Stimulated activated CD4-positive, alpha-beta T cell treated with anti-CD3 and anti-CD28 coated beads, Interleukin-15, amount 100 ng/mL, for 24 hours (primary cell): ENCODE data around the gene LAMB4.

ENCODE experiments used
- DNase-seq: peaks from one replicate; pipeline ENCODE4 v3.0.0-alpha.2; 2020

LAMB4 gene, protein sequence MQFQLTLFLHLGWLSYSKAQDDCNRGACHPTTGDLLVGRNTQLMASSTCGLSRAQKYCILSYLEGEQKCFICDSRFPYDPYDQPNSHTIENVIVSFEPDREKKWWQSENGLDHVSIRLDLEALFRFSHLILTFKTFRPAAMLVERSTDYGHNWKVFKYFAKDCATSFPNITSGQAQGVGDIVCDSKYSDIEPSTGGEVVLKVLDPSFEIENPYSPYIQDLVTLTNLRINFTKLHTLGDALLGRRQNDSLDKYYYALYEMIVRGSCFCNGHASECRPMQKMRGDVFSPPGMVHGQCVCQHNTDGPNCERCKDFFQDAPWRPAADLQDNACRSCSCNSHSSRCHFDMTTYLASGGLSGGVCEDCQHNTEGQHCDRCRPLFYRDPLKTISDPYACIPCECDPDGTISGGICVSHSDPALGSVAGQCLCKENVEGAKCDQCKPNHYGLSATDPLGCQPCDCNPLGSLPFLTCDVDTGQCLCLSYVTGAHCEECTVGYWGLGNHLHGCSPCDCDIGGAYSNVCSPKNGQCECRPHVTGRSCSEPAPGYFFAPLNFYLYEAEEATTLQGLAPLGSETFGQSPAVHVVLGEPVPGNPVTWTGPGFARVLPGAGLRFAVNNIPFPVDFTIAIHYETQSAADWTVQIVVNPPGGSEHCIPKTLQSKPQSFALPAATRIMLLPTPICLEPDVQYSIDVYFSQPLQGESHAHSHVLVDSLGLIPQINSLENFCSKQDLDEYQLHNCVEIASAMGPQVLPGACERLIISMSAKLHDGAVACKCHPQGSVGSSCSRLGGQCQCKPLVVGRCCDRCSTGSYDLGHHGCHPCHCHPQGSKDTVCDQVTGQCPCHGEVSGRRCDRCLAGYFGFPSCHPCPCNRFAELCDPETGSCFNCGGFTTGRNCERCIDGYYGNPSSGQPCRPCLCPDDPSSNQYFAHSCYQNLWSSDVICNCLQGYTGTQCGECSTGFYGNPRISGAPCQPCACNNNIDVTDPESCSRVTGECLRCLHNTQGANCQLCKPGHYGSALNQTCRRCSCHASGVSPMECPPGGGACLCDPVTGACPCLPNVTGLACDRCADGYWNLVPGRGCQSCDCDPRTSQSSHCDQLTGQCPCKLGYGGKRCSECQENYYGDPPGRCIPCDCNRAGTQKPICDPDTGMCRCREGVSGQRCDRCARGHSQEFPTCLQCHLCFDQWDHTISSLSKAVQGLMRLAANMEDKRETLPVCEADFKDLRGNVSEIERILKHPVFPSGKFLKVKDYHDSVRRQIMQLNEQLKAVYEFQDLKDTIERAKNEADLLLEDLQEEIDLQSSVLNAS (N-terminal part only)

DNA sequence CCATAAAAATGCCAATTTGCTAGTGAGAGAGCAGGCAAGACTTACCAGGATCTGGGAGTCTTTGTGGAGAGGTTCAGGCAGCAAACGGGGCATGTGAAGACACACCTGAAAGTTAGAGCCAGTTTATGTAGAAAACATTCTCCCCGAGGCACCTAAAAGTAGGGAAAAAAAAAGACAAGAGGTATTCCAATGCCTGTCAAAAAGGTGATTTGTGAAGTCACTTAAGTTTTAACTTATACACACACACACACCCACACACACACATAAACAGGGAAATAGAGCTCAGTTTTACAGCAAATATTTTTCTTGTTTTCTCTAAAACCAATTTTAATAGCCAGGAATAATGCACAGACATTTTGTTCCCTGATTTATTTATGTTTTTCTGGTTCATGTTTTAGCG lies at the start of gene LAMB4:
Gene LAMB4, minus strand, starts transcription at position 101 of the 400 bp plus-strand sequence. CDS start 7,197 bp downstream, outside the sequence.
- no peak for DNase-seq

DNA sequence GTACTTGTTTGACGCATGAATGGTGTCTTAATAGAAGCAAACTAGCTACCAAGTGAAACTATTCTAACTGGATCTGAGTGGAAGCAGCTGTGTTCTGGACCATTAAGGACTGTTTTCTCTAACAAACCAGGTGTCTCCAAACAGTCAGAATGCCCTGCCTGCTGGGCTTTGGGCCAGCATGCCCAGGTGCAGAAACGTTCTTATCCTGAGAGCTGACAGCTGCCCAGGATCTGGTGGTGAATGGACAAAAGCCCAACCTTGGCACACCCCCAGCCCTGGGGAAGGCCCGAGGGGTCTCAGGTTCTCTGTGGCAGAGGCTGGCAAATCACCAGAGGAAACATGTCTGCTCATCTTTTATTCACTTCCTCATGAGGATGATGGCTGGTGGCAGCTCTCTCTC lies 48.2 kb upstream of the LAMB4 start:
- DNase-seq: no peak

DNA sequence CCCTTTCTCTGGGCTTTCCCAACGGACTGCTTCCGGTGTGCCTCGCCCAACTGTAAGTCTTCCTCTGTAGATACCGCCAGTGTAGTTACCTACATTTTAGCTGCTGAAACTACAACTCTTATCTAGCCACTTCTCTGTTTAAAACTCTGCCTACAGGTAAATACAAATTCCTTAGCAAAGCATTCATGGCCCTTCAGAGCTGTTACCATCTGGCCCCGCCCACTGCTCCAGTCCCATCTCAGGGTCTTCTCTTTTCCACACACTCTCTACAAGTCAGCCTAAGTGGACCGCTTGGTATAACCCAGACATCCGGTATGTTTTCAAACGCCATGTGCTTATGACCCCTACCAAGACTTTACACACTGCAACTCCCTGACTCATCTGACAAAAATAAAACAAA lies 41.0 kb upstream of the LAMB4 start:
- DNase-seq: no peak

- no peak for DNase-seq
These were observed 40.1 kb upstream of the LAMB4 start for GRCh38 chr7:108170251-108170650.

DNA sequence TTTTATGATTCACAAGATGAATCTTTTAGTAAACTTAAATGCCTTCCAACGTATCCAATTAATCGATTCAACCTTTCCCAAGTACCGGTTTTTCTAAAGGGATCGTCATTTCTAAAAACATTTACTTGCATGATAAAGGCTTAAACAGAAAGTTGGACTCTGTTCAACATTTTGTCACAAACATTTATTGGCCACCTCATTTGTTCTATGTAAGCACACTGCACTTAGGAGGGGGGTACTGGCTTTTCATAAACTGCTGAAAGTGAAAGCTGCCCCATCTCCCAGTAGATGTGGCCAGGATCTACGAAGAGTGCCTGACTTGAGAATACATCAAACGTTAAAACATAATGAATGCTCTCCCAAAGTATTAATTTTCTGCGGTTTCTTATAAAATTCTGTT lies 37.3 kb upstream of the LAMB4 start:
- DNase-seq: no peak

- no peak for DNase-seq
These were observed 36.5 kb upstream of the LAMB4 start for GRCh38 chr7:108166687-108167086.

- no peak for DNase-seq
These were observed 35.6 kb upstream of the LAMB4 start for GRCh38 chr7:108165723-108166122.

GRCh38 chr7:108164946-108165345 lies 34.8 kb upstream of the LAMB4 start:
- no peak for DNase-seq

- no peak for DNase-seq
These were observed 34.2 kb upstream of the LAMB4 start for GRCh38 chr7:108164342-108164741.

DNA sequence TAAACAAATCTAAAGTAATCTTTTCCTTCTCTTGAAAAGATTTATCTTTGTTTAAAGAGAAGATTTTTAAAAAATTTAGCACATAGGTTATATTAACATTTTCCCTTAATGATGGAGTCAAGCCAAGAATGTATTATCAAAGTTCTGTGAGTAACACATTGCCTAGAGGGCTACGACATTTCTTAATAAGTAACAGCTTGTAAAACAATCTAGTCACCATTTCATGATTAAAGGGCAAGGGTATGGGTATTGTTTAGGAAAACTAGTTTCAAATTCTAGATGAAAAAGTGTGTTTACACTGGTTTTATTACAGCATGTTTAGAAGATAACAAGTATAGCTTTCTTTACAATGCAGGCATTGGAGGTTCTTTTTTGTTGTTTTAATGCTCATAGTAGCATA lies 28.6 kb upstream of the LAMB4 start:
- DNase-seq: no peak

DNA sequence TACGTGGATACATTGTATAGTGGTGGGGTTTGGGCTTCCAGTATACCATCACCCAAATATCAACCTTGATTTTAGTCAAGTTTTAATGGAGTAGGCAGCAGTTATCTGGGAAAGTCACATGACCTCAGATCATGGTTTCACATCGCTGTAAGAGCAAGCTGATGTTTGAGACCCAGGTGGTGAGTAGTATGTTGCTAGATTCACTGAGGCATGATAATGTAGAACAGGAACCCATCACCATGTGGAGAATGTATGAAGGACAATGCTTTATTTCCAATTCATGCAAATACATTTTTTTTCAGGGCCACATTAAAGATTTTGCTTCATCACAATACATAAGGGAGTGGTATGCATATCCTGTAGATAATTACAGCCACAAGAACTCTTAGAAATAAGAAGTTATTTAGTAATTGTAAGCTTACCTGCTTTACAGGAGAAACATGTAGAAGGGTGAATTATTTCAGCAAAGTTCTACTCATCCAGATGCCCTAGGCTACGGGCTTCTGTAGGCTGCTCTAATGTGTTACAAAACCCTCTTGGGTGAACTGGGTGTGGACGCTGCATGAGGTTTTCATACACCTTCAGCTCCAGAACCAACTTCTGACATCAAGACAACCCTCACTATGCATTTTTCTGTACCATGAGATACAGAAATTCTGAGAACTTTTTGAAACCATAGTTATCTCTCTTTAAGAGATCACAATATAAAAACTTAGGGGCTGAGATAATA lies 27.6 kb upstream of the LAMB4 start:
- DNase-seq: no peak

- no peak for DNase-seq
These were observed 26.9 kb upstream of the LAMB4 start for GRCh38 chr7:108156897-108157605.

- DNase-seq: no peak
These were observed 22.0 kb upstream of the LAMB4 start for GRCh38 chr7:108152198-108152597.

- no peak for DNase-seq
These were observed 19.7 kb upstream of the LAMB4 start for GRCh38 chr7:108149908-108150307.

DNA sequence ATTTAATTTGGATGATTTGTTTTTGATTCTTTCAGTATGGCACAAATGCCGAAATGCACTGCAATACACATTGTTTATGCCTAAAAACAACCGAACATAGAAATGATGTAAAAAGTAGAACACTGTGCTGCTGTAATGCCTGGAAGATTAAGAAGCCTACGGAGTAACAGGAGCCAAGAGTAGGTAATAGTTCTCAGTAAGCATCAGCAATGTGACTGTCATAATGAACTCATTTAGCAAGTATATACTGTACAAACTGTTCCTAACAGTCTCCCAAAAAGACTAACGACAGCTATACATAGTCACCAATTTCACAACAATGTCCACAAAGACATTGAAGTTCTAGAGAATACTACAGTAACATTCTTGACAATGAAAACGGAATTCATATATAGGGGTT lies 19.0 kb upstream of the LAMB4 start:
- no peak for DNase-seq

DNA sequence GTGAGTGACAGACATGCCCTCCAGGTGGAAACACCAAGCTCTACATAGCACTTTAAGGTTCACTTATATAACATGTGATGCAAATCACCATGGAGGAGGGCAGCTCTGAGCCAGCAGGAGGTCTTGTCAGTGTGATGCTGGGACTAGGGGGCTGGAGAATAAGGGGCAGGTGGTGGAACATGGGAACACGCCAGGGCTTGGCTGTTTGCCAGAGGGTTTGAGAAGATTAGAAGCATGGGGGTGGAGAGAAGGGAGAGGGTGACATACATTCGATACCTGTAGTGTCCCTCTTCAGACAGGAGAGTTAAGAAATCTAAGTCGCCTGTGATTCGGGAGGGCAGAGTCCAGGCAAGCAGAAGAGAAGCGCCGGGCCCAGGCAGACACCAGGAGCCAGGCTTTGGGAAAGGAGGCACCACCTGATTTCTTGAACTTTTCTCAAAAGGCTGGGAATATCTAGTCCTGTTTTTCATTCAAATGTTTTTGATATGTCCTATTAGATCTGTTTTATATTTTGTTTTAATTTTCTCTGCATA lies 16.9 kb upstream of the LAMB4 start:
- no peak for DNase-seq

- DNase-seq: peak; percentile 61
These were observed 16.1 kb upstream of the LAMB4 start for GRCh38 chr7:108146070-108146842.

GRCh38 chr7:108145401-108145800 lies 15.2 kb upstream of the LAMB4 start:
- DNase-seq: no peak

- DNase-seq: no peak
These were observed 14.8 kb upstream of the LAMB4 start for GRCh38 chr7:108144931-108145330.

- no peak for DNase-seq
These were observed 13.7 kb upstream of the LAMB4 start for GRCh38 chr7:108143658-108144420.
